Hepatocyte (in vitro differentiated cells): ENCODE measurements around the gene STAT5B. TPM values are rescaled to one million over a fixed set of nuclear protein-coding genes. Genes with fewer than 3 reads are reported as not detected.
"Not testable (repeated sequence)": the region's sequence is repeated elsewhere in the genome, so short reads cannot be mapped to it uniquely, and the experiment has no call there.

Experiments used
- DNase-seq: peaks from one replicate; pipeline ENCODE4 v3.0.0-alpha.2; 2016; ENCODE audit warnings: low spot score
- H2AFZ ChIP-seq: fragments of 200-600 bp; sonication (generic); 2 replicates; pipeline ENCODE4 v1.6.0; 2016; ENCODE audit warnings: antibody characterized with exemption, mild to moderate bottlenecking
- H3K27ac ChIP-seq: fragments of 200-600 bp; sonication (generic); 2 replicates; pipeline ENCODE4 v1.5.1; 2016; ENCODE audit warnings: mild to moderate bottlenecking
- H3K27me3 ChIP-seq: fragments of 200-600 bp; sonication (generic); 2 replicates; pipeline ENCODE4 v1.6.1; 2016
- H3K36me3 ChIP-seq: fragments of 200-600 bp; sonication (generic); replicated peaks from 2 replicates; pipeline ENCODE4 v1.5.1; 2016; ENCODE audit warnings: low read depth; ENCODE audit not compliant: insufficient read depth
- H3K4me1 ChIP-seq: fragments of 200-600 bp; sonication (generic); 2 replicates; pipeline ENCODE4 v1.5.1; 2016; ENCODE audit warnings: mild to moderate bottlenecking, moderate library complexity; ENCODE audit not compliant: insufficient read depth
- H3K4me2 ChIP-seq: fragments of 200-600 bp; sonication (generic); 2 replicates; pipeline ENCODE4 v1.6.0; 2016
- H3K4me3 ChIP-seq: fragments of 200-600 bp; sonication (generic); 2 replicates; pipeline ENCODE4 v1.5.1; 2016; ENCODE audit warnings: mild to moderate bottlenecking
- H3K79me2 ChIP-seq: fragments of 200-600 bp; sonication (generic); 2 replicates; pipeline ENCODE4 v1.6.0; 2017; ENCODE audit warnings: mild to moderate bottlenecking
- H3K9me2 ChIP-seq: fragments of 200-600 bp; sonication (generic); replicated peaks from 2 replicates; pipeline ENCODE4 v1.6.0; 2017; ENCODE audit warnings: mild to moderate bottlenecking; ENCODE audit not compliant: insufficient read depth
- H3K9me3 ChIP-seq: fragments of 200-600 bp; sonication (generic); 2 replicates; pipeline ENCODE4 v1.5.1; 2016; ENCODE audit warnings: low read depth, mild to moderate bottlenecking
- H4K20me1 ChIP-seq: fragments of 200-600 bp; sonication (generic); 2 replicates; pipeline ENCODE4 v1.6.0; 2016; ENCODE audit warnings: mild to moderate bottlenecking; ENCODE audit not compliant: insufficient read depth, poor library complexity, severe bottlenecking
- CTCF ChIP-seq: fragments of 200-600 bp; sonication (generic); IDR thresholded peaks from 2 replicates; pipeline ENCODE4 v1.5.1; 2016; ENCODE audit warnings: antibody characterized with exemption, mild to moderate bottlenecking; ENCODE audit not compliant: poor library complexity
- EZH2 ChIP-seq: fragments of 200-600 bp; sonication (generic); IDR thresholded peaks from 2 replicates; pipeline ENCODE4 v1.6.1; 2016; ENCODE audit warnings: antibody characterized with exemption, mild to moderate bottlenecking, borderline replicate concordance
- EZH2phosphoT487 ChIP-seq: fragments of 200-600 bp; sonication (generic); IDR thresholded peaks from one replicate; pipeline ENCODE4 v1.6.1; 2018; ENCODE audit warnings: antibody characterized with exemption, mild to moderate bottlenecking, low read depth, moderate library complexity; ENCODE audit not compliant: unreplicated experiment, severe bottlenecking
- WGBS: methylation state at CpG from one replicate; pipeline ENCODE4 v1.1.6; 2016; ENCODE audit warnings: low lambda C conversion rate; ENCODE audit errors: missing lambda C conversion rate; 5-methylcytosine and 5-hydroxymethylcytosine counted together
- polyA plus RNA-seq: library from polyadenylated mRNA; unstranded; fragments of >200 nt; fragmentation: Nextera tagmentation; extraction: Ambion mirVana; gene quantifications from 2 replicates; pipeline ENCODE4 v1.2.1, GENCODE V29; 2016
- total RNA-seq: library from RNA; depleted of rRNA; stranded (reverse); fragments of >200 nt; gene quantifications from 2 replicates; pipeline ENCODE4 v1.2.3, GENCODE V29; 2014

Gene STAT5B
- total and polyA plus RNA-seq, 2 experiments from 2014 or later: 25.7 to 26.0 TPM

GRCh38 chr17:42303694-42304093 is 27.5 kb upstream of the STAT5B start:
- Histone ChIP-seq H4K20me1 (no peaks in the 10 kb centered on the region), H3K36me3 (no peaks in the 10 kb centered on the region), H3K4me3 (no peak overlapping the region), H3K9me3 (no peaks in the 10 kb centered on the region), H3K4me2 (no peak overlapping the region), H3K27me3 (no peaks in the 10 kb centered on the region), H3K79me2 (no peaks in the 10 kb centered on the region), H3K4me1 (no peaks in the 10 kb centered on the region), H2AFZ (no peak overlapping the region), H3K9me2 (no peaks in the 10 kb centered on the region), H3K27ac (no peak overlapping the region)
- DNase-seq: no peak
- TF ChIP-seq EZH2: no peak
- no peak for TF ChIP-seq CTCF
- TF ChIP-seq EZH2phosphoT487: no peak
- WGBS: 77% methylated on average over 3 of the region's 3 CpGs

- Histone ChIP-seq H3K4me3 (no peak overlapping the region), H2AFZ (no peak overlapping the region), H3K27ac (no peak overlapping the region), H3K9me2 (no peaks in the 10 kb centered on the region), H3K9me3 (no peaks in the 10 kb centered on the region), H3K4me1 (no peaks in the 10 kb centered on the region), H4K20me1 (no peaks in the 10 kb centered on the region), H3K4me2 (no peak overlapping the region), H3K36me3 (no peaks in the 10 kb centered on the region), H3K79me2 (no peaks in the 10 kb centered on the region), H3K27me3 (no peaks in the 10 kb centered on the region)
- 95% methylated on average over 9 of the region's 9 CpGs for WGBS
- DNase-seq: no peak
- TF ChIP-seq EZH2phosphoT487 (no peak), EZH2 (no peak), CTCF (no peak)
These were observed 24.8 kb upstream of the STAT5B start for GRCh38 chr17:42301022-42301421.

GRCh38 chr17:42299913-42300312 is 23.7 kb upstream of the STAT5B start:
- not testable (repeated sequence) for H2AFZ ChIP-seq, H3K9me2 ChIP-seq, H4K20me1 ChIP-seq, H3K36me3 ChIP-seq, H3K4me2 ChIP-seq, H3K9me3 ChIP-seq, H3K4me3 ChIP-seq, H3K27ac ChIP-seq, H3K27me3 ChIP-seq, H3K79me2 ChIP-seq, H3K4me1 ChIP-seq, DNase-seq
- no CpG with 5 or more reads among the region's 17 CpGs for WGBS

- H3K4me2 ChIP-seq, H3K9me3 ChIP-seq, H3K79me2 ChIP-seq, H3K27ac ChIP-seq, H3K4me1 ChIP-seq, H3K27me3 ChIP-seq, H3K4me3 ChIP-seq, DNase-seq, H2AFZ ChIP-seq, H3K9me2 ChIP-seq, H4K20me1 ChIP-seq, H3K36me3 ChIP-seq: not testable (repeated sequence)
- 90% methylated on average over 10 of the region's 10 CpGs for WGBS
These were observed 23.2 kb upstream of the STAT5B start for GRCh38 chr17:42299361-42299760.

- H3K27ac ChIP-seq, H3K4me3 ChIP-seq, H3K79me2 ChIP-seq, H3K9me2 ChIP-seq, H3K36me3 ChIP-seq, H3K9me3 ChIP-seq, H2AFZ ChIP-seq, DNase-seq, H3K4me1 ChIP-seq, H4K20me1 ChIP-seq, H3K27me3 ChIP-seq, H3K4me2 ChIP-seq: not testable (repeated sequence)
- 88% methylated on average over 10 of the region's 10 CpGs for WGBS
These were observed 21.6 kb upstream of the STAT5B start for GRCh38 chr17:42297775-42298174.
